NCI-H2227 (cell line): ENCODE results near the gene RXFP4.

Source experiments
- DNase-seq: peaks from one replicate; lab custom pipeline; 2025; ENCODE audit not compliant: unreplicated experiment; lab: John Stamatoyannopoulos, UW

RXFP4 gene

GRCh38 chr1:155954645-155955044 is 13.2 kb downstream of the RXFP4 start:
- DNase-seq = no peak

- DNase-seq = no peak
Measured at GRCh38 chr1:155957411-155957915, 16.0 kb downstream of the RXFP4 start.

GRCh38 chr1:155960081-155960745 is 18.8 kb downstream of the RXFP4 start:
- DNase-seq = no peak

- DNase-seq = no peak
Measured at GRCh38 chr1:155961937-155962336, 20.5 kb downstream of the RXFP4 start.

DNA sequence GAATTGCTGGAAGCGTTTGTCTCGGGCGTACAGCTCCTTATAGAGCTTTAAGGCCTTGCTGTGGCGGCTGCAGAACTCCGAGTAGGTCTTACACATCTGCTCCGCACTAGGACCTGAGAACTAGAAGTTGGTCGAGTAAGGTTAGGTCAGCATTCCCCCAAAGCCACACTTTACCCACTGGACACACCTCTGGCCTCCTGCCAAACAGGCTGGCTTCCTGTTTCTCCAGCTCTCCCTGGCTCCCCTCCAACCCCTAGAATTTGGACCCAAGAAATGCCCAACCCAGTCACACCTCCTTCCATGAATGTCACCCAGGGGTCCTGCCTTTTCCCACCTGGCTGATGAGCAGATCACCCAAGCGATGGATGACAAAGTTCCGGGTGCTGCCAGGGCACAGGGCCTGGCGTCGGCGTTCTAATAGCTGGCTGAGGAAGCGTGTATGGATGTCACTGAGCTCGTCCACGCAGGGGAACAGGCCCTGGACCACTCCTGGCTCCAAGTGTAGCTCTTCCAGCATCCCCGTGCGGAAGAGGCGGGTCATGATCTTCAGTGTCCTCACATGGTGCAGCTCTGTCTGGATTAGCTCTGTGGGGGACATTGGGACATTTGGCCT is 21.3 kb downstream of the RXFP4 start:
- DNase-seq = no peak

DNA sequence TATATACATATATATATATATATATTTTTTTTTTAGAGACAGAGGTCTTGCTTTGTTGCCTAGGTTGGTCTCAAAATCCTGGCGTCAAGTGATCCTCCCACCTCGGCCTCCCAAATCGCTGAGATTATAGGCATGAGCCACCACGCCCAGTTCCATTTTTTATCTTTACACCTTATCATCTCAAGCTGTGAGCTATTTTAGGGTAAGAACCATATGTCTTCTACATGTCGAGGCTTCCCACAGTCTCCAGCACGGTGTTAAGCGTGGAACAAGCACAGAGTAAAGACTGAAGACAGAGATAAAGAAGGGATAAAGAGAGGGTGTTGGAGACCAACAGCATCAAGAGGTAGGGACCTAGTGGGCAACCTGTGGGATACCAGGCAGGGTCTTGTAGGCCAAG is 22.8 kb downstream of the RXFP4 start:
- DNase-seq = no peak

GRCh38 chr1:155966135-155966534 is 24.7 kb downstream of the RXFP4 start:
- no peak for DNase-seq

DNA sequence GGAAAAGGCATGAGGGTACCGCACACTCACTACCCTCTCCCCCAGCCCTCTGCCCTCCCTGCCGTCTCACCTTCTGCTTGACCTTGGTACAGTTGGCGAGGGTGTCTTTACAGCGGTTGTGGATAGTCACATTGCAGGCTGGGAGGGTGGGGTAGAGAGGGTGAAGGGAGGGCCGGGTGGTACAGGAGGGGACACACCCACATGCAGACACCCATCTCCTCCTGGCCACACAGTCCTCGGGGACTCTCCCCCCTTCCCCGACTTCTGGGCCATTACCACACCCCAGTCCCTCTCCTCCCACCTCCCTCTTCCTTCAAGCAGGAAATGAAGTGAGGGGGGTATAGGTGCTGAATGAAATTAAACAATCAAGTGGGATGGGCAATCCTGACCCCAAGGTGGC is 25.3 kb downstream of the RXFP4 start:
- DNase-seq = no peak

DNA sequence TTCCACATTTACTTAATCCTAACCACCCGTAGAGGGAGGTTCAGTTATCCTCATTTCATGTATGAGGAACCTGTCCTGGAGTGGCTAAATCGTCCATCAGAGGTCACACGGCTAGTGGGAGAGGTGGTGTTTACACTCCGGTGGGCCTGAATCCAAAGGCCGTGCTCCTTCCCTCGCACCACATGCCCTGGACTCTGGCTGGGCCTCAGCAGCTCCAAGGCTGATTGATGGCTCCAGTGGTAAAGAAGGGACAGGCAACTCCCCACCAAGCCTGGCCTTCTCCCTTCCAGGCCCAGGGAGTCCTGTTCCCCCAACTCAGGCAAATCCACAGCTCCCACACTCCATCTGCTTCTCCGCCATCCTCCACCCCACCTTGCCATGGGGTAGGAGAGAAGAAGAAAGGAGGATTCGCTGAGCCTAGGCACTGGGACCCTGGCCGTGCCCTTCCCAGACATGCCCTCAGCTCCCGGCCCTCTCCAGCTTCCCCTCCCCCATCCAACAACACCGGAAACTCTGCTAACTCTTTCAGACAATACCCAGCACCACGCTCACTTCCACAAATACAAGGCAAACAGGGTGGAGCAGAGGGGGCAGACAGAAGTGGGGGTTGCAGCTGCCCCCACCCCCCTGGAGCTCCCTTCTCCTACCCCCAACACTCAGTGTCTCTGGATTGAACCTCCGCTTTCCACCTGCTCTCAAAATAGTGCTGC is 26.1 kb downstream of the RXFP4 start:
- no peak for DNase-seq

DNA sequence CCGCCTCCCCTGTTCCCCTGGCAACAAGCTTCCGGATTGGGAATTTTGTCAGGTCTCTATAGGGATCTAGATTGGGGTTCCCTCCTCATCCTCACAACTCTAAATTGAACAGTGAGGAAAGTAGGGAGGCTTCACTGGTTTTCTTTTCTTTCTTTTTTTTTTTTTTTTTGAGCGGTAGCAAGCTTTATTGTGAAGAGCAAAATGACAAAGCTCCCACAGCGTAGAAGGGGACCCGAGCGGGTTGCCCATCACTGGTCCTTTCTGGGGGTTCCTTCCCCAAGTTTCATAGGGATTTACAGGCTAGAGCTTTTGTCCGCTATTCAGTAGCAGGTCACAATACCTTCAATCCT is 26.6 kb downstream of the RXFP4 start:
- DNase-seq = no peak

- no peak for DNase-seq
Measured at GRCh38 chr1:155968670-155969069, 27.2 kb downstream of the RXFP4 start.

DNA sequence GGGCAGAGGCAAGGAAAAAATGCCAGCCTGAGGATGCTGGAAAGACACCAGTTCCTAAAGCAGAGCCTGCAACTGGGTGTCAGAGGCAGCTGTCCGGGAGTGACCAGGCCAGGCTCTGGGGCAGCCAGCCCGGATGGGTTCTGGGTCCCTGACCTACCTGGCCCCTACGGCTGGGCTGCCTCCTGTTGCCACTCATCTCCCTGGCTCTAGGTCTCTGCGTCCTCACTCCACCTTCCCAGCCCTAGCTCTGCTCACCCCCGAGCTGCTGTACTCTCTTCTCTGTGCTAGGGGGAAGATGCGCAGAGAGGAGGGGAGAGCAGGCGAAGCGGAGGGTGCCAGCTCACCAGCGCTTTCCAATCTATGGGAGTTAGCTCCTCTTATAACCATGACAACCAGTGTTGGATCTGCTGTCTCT is 27.9 kb downstream of the RXFP4 start:
- DNase-seq = no peak

- DNase-seq = peak; percentile 58
Measured at GRCh38 chr1:155970531-155971167, 29.2 kb downstream of the RXFP4 start.

GRCh38 chr1:155971910-155972809 is 30.7 kb downstream of the RXFP4 start:
- DNase-seq = no peak

DNA sequence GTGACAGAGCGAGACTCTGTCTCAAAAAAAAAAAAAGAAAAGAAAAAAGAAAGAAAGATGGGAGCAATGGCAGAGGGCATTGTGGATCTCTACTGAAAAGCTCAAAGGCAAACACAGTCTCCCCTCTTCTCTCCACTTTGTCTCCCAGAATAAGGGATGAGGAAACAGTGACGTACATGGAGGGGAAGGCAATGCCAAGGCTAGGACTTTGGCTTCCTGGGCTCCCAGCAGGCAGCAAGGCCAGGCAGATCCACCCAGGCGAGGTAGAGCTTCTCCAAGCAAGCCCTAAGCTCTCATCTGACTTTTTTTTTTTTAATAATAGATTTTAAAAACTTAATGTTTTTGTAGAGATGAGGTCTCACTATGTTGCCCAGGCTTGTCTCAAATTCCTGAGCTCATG is 32.3 kb downstream of the RXFP4 start:
- DNase-seq = no peak

DNA sequence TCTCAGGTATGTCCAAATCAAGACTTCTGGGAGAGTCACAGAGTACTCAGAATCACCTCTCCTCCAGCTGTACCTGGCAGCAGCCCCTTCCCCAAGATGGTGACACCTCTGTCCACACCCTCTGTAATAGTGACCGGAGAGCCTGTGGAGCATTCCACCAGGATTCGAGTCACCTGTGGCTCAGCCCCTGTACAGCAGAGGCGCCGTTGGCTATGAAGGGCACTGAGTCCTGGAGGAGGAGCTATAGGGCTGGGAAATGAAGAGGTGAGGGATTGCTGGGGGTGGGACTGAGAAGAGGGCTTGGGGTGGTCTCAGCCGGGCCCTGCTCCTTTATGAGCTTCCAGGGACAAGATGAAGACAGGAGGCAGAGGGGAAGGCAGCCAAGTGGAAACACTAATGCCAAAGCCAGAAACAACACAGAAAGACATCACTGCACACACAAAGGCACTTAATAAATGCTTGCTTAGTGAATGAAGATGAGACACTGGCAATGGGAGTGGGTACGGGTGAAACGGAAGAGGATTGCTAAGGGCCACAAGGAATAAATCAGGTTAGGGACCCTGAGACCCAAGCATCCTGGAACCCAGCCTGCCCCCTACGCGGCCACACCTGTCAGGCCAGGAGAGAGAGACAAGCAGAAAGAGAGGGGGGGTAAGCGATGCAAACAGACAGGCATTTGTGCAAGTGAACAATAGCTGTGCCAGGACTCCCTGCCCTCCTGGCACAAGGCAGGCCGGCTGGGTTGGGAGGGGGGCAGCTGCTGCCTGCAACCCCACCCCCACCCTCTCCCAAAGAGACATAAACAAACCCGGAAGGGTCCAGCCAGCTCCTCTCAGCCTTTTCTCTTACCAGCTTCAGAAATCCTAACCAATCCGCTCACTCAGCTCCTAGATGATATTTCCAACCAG is 33.0 kb downstream of the RXFP4 start:
- no peak for DNase-seq

DNA sequence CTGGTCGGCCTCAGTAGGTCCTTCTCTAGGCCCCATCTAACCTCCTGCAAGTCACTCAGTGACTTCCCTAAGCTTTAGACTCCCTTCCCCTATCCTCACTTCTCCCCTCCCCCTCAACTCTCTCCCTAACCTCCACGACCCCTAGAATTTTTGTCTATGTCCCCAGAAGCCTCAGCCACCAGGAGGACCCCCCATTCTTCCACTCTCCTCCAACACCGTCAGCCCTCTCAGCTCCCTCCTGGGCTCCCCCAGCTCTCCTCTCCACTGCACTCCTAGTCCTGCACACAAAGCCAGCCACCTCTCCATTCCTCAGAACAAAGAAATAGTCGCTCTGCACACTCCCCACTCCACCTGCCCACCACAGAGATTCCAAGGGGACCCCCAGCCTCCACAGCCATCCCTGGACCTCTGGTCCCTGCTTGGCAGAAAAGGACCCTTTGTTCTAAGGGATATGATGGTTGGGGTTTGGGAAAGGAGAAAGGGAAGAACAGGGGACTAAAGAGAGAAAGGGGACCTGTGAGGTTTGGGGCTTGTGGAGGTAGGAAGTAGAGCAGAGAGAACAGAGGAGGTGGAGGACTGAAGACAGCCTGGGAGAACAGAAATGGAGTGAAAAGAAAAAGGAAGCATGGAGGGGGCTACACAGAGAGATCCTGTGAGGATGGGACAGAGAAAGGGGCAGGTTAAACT is 34.1 kb downstream of the RXFP4 start:
- no peak for DNase-seq

DNA sequence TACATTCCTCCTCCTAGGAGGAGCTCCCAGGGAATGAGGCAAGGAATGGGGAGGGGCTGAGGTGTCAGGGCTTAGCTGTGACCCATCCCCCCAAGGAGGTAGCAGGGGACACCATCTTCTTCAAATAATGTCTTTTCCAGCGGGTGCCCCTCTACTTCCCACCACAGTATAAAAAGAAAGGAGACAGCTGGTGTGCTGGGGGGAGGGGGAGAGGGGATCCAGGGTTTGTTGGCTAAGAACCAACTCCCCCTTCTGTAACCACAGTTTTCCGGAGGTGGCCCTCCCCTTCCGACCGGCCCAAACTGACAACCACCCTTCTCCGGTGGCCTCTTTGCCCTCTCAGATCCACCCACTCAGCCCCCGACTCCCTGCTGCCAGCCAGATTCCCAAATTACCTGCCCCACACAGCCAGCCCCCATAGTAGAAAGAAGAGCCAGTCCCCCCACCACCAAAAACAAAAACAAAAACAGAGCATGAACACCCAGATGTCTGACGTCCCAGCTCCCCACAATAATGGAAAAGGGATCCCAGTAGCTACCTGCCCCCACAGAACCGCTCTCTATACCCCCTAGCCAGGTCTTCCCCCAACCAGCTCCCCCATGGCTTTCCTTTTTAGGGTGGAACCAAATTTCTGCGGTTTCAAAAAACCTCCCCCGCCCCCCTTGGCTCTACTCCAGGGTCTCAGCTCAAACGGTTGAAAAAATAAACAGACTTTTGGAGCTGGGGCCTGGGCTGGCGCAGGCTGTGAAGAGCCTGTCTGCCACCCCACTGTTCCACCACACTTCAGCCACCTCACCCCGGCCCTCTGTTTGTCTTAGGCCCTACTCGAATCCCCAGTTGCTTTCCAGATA is 34.8 kb downstream of the RXFP4 start:
- DNase-seq = peak; percentile 62
